NOMO-1 treated with dmso at 0.1 percent for 144 hours (cell line): ENCODE measurements around the gene PLPPR1.

ENCODE experiments used
- DNase-seq: peaks from one replicate; lab custom pipeline; 2025; ENCODE audit not compliant: unreplicated experiment; lab: John Stamatoyannopoulos, UW

The PLPPR1 gene

GRCh38 chr9:101047848-101048397, 19.4 kb downstream of the PLPPR1 start:
- DNase-seq = no peak

DNA sequence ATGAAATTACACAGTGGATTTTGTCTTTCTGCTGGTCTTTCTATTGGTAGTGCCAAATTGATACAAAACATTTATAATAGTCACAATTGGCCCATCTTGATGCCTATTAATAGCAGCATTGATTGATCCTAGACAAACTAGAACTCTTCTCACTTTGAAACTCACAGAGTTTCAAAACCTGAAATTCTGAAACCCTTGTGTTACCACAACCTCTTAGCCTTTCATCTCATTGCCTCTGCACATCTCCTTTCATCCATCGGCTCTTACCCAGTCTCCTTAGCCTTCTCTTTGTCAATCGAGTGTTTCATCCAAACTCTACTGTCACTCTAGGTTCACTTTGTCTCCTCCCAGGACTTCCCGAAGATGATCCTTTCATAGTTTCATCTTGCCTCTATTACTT, 22.1 kb downstream of the PLPPR1 start:
- DNase-seq = no peak

DNA sequence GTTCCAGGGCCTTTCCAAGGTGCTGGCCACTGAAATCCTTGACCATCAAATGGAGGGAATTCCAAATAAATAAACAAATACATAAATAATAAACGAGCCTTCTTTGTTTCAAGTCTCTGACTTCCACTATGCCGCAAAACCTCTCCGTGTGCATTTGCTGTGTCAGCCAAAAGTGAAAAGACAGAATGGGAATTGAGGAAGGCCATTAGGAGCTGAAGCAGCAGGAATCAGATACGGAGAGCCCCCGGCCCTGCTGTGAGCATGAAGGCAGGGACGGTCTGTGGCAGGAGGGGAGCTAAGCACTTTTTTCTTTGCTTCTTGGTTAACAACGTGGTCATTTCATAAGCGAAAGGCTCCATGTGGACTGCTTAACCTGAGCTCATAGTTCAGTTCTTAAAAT, 26.1 kb downstream of the PLPPR1 start:
- DNase-seq = no peak

- no peak for DNase-seq
These were observed 27.0 kb downstream of the PLPPR1 start for GRCh38 chr9:101055516-101055915.

DNA sequence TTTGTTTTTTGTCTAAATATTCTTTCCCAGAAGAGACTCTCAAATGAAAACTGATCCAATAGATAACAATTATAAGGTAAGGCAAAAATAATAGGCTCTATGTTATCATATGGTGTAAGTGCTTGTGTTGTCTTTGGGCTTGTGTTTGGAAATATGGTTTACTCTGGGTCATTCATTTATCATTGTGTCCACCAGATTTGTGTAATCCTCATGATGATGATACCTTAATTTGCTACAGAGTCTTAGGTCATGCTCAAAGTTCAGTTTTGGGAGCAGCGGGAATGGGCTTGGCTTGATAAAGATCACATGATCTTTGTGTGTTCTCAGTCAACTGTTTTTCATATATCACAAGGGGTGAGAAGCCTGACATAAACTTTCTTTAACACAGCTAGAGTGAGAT, 34.2 kb downstream of the PLPPR1 start:
- no peak for DNase-seq

DNA sequence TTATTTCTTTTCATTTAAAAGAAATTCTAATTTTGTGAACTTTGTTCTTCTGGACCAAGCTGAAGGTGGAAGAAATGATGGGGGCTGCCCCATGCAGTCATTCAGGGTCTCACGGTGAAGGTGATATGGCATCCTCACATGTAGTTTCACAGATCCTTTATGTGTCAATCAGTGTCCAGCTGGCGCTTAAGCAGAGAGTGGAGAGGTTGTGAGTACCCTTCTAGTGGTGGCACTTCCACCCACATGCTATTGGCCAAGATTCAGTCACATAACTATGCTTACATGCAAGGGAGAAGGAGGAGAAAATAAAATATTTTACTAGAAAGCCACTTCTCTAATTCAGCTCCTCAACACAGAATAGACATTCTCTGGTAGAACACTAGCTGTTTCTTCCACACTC, 34.7 kb downstream of the PLPPR1 start:
- no peak for DNase-seq

GRCh38 chr9:101064206-101064605, 35.7 kb downstream of the PLPPR1 start:
- DNase-seq = no peak

GRCh38 chr9:101065930-101066329, 37.4 kb downstream of the PLPPR1 start:
- no peak for DNase-seq

DNA sequence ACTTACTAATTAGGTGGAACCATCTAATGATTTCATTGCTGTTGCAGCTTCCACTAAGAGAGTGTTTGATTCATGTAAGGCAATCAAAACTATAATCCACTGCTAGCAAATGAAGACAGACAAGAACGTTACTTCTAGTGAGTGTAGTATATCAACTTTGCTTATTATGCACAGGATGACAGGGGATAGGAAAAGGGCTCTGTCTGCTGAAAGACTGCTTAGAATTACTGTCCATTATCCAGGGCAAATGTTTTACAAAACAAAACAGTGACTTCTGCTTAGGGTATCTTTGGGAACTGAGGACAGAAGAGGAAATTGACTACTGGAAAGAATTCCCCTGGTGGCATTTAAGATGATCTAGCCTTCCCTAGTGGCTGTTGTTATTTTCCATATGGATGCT, 40.2 kb downstream of the PLPPR1 start:
- DNase-seq = no peak

GRCh38 chr9:101072259-101072658, 43.7 kb downstream of the PLPPR1 start:
- DNase-seq = no peak

DNA sequence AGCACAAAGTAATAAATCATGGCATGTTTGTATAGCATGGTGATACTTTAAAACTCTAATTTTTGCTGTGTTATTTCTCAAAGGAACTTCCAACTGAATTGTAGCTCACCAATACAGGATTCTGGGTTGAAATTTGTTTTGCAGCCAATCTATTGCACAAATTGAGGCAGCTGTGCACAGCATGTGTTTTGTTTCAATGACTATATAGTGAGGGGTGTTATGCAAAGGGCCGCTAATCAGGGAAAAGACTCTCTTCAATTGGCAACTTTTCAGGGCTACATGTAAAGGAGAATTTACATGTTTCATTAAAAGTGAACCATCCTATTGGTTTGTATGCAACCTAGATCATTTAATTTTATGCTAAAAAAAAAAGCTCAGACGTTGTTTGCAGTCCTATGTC, 44.6 kb downstream of the PLPPR1 start:
- no peak for DNase-seq

- no peak for DNase-seq
These were observed 53.1 kb downstream of the PLPPR1 start for GRCh38 chr9:101081641-101082040.

- no peak for DNase-seq
These were observed 55.1 kb downstream of the PLPPR1 start for GRCh38 chr9:101083448-101084202.

DNA sequence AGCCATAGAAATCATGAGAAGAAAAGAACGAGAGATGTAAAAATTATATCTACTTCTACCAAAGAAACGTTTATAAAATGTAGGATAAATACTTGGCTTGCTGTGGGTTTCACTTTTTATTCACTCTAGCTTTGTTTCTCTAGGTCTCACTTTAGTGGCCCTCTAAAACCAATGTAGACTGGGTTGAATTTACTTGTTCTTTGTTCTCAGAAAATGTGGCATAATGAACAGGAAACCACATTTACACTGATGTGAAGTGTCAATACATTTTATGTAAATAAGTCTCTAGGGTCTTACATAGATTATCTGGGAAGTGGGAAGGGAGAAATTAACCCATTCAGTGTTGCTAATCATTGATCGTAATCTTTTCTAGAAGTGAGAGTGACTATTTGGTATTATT, 58.9 kb downstream of the PLPPR1 start:
- DNase-seq = no peak

GRCh38 chr9:101092922-101093321, 64.4 kb downstream of the PLPPR1 start:
- no peak for DNase-seq

DNA sequence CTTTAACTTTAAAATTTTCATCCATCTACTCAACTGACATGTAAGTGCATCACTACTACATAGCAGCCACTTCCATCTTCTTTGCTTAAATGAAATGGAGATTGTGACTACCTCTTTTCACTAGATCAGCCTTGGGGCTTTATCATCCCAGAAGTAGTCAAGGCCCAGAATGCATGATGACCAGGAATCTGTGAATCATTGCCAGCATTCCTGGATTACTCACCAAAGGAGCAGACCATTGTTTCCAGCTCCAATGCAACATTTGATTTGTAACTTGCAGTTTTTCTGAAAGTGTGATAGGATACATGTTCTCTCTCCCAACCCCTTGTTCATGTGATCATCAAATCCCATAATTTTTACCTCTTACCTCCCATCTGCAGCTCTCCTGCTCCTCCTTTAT, 65.1 kb downstream of the PLPPR1 start:
- DNase-seq = no peak

- DNase-seq = no peak
These were observed 66.2 kb downstream of the PLPPR1 start for GRCh38 chr9:101094686-101095085.

GRCh38 chr9:101097210-101097609, 68.7 kb downstream of the PLPPR1 start:
- no peak for DNase-seq

GRCh38 chr9:101098392-101098791, 69.9 kb downstream of the PLPPR1 start:
- DNase-seq = no peak

- DNase-seq = no peak
These were observed 85.8 kb downstream of the PLPPR1 start for GRCh38 chr9:101114317-101114716.

GRCh38 chr9:101115102-101115501, 86.6 kb downstream of the PLPPR1 start:
- DNase-seq = no peak

- no peak for DNase-seq
These were observed 88.6 kb downstream of the PLPPR1 start for GRCh38 chr9:101117161-101117560.

GRCh38 chr9:101119206-101119819, 90.8 kb downstream of the PLPPR1 start:
- DNase-seq = no peak
